OCI-LY3 (cell line): ENCODE measurements around the gene SHH.

ENCODE experiments used
- EZH2phosphoT487 ChIP-seq: fragments of 200-600 bp; shearing (Covaris generic); IDR thresholded peaks from 2 replicates; pipeline ENCODE4 v1.6.1; 2018; ENCODE audit warnings: antibody characterized with exemption, mixed run types, low read depth
- TF ChIP-seq, protein P1 (sequence below): fragments of 200-600, 300-600 bp; sonication (generic); IDR thresholded peaks from 2 replicates; pipeline ENCODE4 v1.5.1; 2014; ENCODE audit warnings: antibody characterized with exemption, low read length, low read depth

DNA sequence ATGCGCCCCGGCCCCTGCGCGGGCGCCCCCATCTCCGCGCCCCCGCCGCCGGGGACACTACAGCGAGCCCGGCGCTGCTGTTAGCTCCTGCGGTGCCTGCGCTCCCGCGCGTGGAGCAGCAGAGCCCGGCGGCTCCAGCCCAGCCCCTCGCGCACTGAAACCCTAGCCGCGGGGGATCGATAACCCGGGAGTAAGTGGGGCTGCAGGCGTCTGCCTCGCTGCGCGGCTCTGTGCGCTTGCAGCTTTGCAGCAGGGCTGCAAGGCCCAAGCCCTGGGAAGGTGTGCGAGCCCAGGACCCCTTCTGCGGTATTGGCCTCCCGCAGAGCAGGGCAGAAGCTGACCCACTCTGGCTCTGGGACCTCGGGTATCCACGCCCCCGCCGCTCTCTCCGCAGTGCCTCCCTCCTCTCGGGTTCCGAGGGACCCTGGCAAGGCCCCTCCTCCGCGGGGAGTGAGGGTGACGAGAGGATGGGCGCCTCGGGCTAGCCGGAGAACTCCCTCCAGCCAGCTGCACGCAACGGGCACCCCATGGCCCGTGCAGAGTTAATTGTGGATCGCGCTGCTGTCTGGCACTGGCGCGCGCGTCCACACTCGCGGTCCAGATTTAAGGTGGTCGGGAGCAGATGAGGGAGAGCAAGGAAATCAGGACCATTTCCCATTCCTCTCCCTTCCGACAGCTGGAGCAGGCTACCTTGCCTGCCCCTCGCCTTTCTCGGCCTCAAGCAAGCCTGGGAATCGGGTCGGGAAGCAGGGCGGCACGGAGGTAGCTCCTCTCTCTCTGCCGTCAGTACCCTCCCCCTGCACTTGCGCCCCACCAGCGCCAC is 2.1 kb downstream of the SHH start:
- TF ChIP-seq, protein P1, sequence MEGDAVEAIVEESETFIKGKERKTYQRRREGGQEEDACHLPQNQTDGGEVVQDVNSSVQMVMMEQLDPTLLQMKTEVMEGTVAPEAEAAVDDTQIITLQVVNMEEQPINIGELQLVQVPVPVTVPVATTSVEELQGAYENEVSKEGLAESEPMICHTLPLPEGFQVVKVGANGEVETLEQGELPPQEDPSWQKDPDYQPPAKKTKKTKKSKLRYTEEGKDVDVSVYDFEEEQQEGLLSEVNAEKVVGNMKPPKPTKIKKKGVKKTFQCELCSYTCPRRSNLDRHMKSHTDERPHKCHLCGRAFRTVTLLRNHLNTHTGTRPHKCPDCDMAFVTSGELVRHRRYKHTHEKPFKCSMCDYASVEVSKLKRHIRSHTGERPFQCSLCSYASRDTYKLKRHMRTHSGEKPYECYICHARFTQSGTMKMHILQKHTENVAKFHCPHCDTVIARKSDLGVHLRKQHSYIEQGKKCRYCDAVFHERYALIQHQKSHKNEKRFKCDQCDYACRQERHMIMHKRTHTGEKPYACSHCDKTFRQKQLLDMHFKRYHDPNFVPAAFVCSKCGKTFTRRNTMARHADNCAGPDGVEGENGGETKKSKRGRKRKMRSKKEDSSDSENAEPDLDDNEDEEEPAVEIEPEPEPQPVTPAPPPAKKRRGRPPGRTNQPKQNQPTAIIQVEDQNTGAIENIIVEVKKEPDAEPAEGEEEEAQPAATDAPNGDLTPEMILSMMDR: no peak
- TF ChIP-seq EZH2phosphoT487: no peak
